AG04449 (cell line): ENCODE data around the gene COL4A4.

ENCODE experiments used
- CTCF ChIA-PET: fragments of 350-600 bp; formaldehyde crosslinking; extraction: SDS; loops from one replicate; lab custom pipeline; 2021; ENCODE audit warnings: antibody characterized with exemption; lab: Yijun Ruan, JAX
- POLR2A ChIA-PET: fragments of 400-600, 350-600 bp; formaldehyde crosslinking; extraction: SDS; loops from one replicate; lab custom pipeline; 2020; ENCODE audit warnings: antibody characterized with exemption, inconsistent platforms; lab: Yijun Ruan, JAX
- DNase-seq: peaks from one replicate; pipeline ENCODE4 v3.0.0-alpha.2; 2010; ENCODE audit warnings: low read depth, low spot score
- H3K4me3 ChIP-seq: 2 replicates; pipeline ENCODE4 v1.5.1; 2011; ENCODE audit warnings: low read depth, mild to moderate bottlenecking, control low read depth, low read length
- CTCF ChIP-seq: IDR thresholded peaks from one replicate; pipeline ENCODE4 v1.5.1; 2011; ENCODE audit warnings: mild to moderate bottlenecking, moderate library complexity, low read length, control low read depth, inconsistent platforms; ENCODE audit not compliant: insufficient read depth; ENCODE audit errors: missing control alignments

The COL4A4 gene

DNA sequence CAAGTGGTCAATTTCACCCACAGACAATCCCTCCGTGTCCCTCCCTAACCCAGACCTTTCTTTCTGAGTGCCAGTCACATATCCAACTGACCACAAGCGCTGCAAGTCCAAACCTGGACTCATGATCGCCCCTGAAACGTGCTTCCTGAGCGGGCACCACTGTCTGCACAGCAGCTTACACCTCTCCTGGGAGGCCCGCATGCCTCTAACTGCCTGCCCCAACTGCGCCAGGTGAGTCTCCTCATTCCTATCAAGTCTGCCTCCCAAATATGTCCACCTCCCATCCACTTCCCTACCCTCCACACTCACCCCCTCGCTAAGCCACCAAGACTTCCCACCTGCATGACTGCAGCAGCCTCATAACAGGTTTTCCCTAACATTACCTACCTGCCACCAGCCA, 33.4 kb downstream of the COL4A4 start:
- no peak for DNase-seq
- no peak overlapping the region for H3K4me3 ChIP-seq
- CTCF ChIA-PET = interaction anchor here (0.9 to 11.7 kb wide), 5 partner anchors 94 to 636 kb away, joined by 4 to 173 read pairs (median 7); no protein-coding TSS in a partner anchor
- POLR2A ChIA-PET = no interaction called here
- TF ChIP-seq CTCF = no peak

DNA sequence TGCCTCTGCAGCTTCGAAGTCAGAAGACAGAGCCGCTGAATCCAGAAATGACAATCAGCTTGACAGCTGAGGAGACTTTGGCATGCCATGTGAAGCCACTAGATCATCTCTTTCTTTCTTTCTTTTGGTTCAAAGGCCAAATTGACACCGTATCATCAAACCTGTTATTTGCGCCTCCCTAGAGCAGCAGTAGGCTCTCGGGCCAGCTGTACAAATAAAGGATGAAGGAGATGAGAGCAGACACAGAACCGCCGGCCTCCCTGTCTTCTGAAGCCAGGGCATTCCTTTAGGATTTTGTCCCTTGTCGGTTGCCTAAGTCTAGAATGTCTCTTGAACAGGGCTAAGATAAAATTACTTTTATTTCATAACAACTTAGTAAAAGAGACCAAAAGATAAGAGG, 36.8 kb downstream of the COL4A4 start:
- POLR2A ChIA-PET = no interaction called here
- TF ChIP-seq CTCF = no peak
- H3K4me3 ChIP-seq = no peak overlapping the region
- CTCF ChIA-PET = interaction anchor here (11.7 kb wide), 1 partner anchor 112 kb away, joined by 173 read pairs; no protein-coding TSS in a partner anchor
- no peak for DNase-seq

- TF ChIP-seq CTCF = no peak
- ChIA-PET POLR2A (no interaction called here), CTCF (interaction anchor here (1.1 to 11.7 kb wide), 2 partner anchors 113 to 737 kb away, joined by 4 to 173 read pairs; no protein-coding TSS in a partner anchor)
- no peak for DNase-seq
- H3K4me3 ChIP-seq = no peak overlapping the region
Observed at GRCh38 chr2:227125506-227125905, 38.5 kb downstream of the COL4A4 start.

GRCh38 chr2:227124811-227125210, 39.2 kb downstream of the COL4A4 start:
- CTCF ChIA-PET = interaction anchor here (0.9 to 11.7 kb wide), 3 partner anchors 8 to 738 kb away, joined by 3 to 173 read pairs (median 4); no protein-coding TSS in a partner anchor
- no peak overlapping the region for H3K4me3 ChIP-seq
- POLR2A ChIA-PET = no interaction called here
- DNase-seq = no peak
- TF ChIP-seq CTCF = no peak

DNA sequence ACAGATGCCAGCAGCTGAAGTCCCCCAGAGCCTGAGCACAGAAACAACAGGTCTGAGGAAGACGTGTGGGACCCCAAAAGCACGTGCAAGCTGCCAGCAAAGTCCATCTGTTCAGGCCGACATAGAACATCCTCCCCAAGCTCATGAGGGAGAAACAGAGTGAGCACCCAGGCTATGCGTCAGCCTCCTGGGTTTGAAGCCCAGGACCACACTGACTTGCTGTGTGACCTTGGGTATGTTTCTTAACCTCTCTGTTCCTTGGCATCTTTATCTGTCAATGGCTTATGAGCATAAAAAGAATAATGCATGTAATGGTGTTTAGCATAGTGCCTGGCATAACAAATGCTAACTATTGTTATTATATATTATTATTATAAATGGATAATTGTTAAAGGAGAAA, 40.3 kb downstream of the COL4A4 start:
- no peak for DNase-seq
- POLR2A ChIA-PET = no interaction called here
- H3K4me3 ChIP-seq = no peak overlapping the region
- TF ChIP-seq CTCF = no peak
- CTCF ChIA-PET = interaction anchor here (11.7 kb wide), 1 partner anchor 115 kb away, joined by 173 read pairs; no protein-coding TSS in a partner anchor

GRCh38 chr2:227118353-227118752, 45.7 kb downstream of the COL4A4 start:
- H3K4me3 ChIP-seq = no peak overlapping the region
- no peak for DNase-seq
- TF ChIP-seq CTCF = no peak
- ChIA-PET CTCF (interaction anchor here (1.1 to 1.4 kb wide), 2 partner anchors 13 to 120 kb away, joined by 3 to 5 read pairs; no protein-coding TSS in a partner anchor), POLR2A (no interaction called here)
